RWPE1 (cell line): ENCODE data around the gene MEGF6.

ENCODE experiments used
- CTCF ChIA-PET: fragments of 350-600 bp; sonication (Branson Sonifier 250); formaldehyde crosslinking; extraction: SDS; loops from one replicate; lab custom pipeline; 2021; lab: Yijun Ruan, JAX
- POLR2A ChIA-PET: fragments of 400-600 bp; formaldehyde crosslinking; extraction: SDS; loops from one replicate; lab custom pipeline; 2020; ENCODE audit warnings: antibody characterized with exemption; ENCODE audit not compliant: low non-redundant PET; lab: Yijun Ruan, JAX
- DNase-seq: peaks from one replicate; pipeline ENCODE4 v3.0.0; 2012; ENCODE audit warnings: low spot score
- H3K27ac ChIP-seq: fragments of 450-650 bp; 2 replicates; pipeline ENCODE4 v1.5.1; 2017
- TF ChIP-seq, protein P1 (sequence below): fragments of 450-650 bp; conservative IDR thresholded peaks from 2 replicates; pipeline ENCODE4 v1.5.1; 2017; ENCODE audit warnings: low read depth, mild to moderate bottlenecking

Gene MEGF6

GRCh38 chr1:3553166-3553939 is 58.0 kb downstream of the MEGF6 start:
- TF ChIP-seq, protein P1, sequence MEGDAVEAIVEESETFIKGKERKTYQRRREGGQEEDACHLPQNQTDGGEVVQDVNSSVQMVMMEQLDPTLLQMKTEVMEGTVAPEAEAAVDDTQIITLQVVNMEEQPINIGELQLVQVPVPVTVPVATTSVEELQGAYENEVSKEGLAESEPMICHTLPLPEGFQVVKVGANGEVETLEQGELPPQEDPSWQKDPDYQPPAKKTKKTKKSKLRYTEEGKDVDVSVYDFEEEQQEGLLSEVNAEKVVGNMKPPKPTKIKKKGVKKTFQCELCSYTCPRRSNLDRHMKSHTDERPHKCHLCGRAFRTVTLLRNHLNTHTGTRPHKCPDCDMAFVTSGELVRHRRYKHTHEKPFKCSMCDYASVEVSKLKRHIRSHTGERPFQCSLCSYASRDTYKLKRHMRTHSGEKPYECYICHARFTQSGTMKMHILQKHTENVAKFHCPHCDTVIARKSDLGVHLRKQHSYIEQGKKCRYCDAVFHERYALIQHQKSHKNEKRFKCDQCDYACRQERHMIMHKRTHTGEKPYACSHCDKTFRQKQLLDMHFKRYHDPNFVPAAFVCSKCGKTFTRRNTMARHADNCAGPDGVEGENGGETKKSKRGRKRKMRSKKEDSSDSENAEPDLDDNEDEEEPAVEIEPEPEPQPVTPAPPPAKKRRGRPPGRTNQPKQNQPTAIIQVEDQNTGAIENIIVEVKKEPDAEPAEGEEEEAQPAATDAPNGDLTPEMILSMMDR, result no peak
- CTCF ChIA-PET, result interaction anchor here (0.6 to 1.6 kb wide), 5 partner anchors 12 to 68 kb away, joined by 3 to 8 read pairs (median 4); no protein-coding TSS in a partner anchor

GRCh38 chr1:3552751-3553150 is 58.6 kb downstream of the MEGF6 start:
- CTCF ChIA-PET, result interaction anchor here (0.9 to 1.6 kb wide), 5 partner anchors 10 to 68 kb away, joined by 3 to 8 read pairs (median 4); no protein-coding TSS in a partner anchor

More at GRCh38 chr1:3553166-3553939, 58.0 kb downstream of the MEGF6 start:
- peak overlapping the region; percentile 94 for H3K27ac ChIP-seq
- peak; percentile 84 for DNase-seq
- POLR2A ChIA-PET, result interaction anchor here (0.9 kb wide), 1 partner anchor 22 kb away, joined by 3 read pairs; no protein-coding TSS in a partner anchor

DNA sequence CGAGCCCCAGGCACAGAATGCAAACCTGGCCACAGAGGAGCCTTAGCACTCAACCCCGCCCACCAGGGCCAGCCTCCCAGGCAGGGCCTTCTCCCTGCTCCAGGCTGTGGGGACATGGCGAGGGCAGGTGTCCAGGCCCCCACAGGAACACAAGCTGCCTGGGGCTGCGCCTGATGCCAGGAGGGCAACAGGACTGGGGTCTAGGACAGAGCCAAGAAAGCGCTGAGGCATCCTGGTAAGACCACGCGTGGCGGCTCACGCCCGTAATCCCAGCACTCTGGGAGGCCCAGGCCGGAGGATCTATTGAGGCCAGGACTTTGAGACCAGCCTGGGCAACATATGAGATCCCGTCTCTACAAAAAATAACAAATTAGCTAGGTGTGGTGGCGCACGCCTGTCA is 59.1 kb downstream of the MEGF6 start:
- ChIA-PET CTCF (interaction anchor here (0.9 to 1.3 kb wide), 4 partner anchors 9 to 69 kb away, joined by 3 to 5 read pairs (median 4); no protein-coding TSS in a partner anchor), POLR2A (no interaction called here)
- TF ChIP-seq, protein P1, result no peak
- no peak for DNase-seq
- H3K27ac ChIP-seq, result peak overlapping the region; percentile 94

More at GRCh38 chr1:3552751-3553150, 58.6 kb downstream of the MEGF6 start:
- TF ChIP-seq, protein P1, result no peak
- DNase-seq, result no peak
- peak overlapping the region; percentile 94 for H3K27ac ChIP-seq
- POLR2A ChIA-PET, result no interaction called here

- DNase-seq, result no peak
- H3K27ac ChIP-seq, result peak overlapping the region; percentile 94
- CTCF ChIA-PET, result interaction anchor here (1.3 kb wide), 1 partner anchor 10 kb away, joined by 3 read pairs; no protein-coding TSS in a partner anchor
- TF ChIP-seq, protein P1, result no peak
- POLR2A ChIA-PET, result no interaction called here
Observed at GRCh38 chr1:3551711-3552110, 59.6 kb downstream of the MEGF6 start.

DNA sequence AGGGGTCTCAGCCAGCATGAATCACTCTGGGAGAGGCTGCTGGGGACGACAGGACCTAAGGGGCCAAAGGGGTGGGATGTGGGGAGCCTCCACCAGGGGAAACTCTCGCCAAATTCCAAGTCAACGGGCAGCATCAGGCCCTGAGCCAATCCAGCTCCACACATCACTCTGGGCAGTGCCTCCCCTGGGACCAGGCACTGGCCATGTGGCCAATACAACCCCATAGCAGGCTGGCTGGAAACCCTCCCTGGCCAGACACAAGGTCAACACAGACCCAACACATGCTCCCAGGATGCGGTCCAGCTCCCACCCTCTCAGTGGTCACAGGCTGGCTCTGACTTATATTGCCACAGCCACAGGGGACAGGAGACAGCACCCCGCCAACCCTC is 60.0 kb downstream of the MEGF6 start:
- H3K27ac ChIP-seq, result peak overlapping the region; percentile 94
- TF ChIP-seq, protein P1, result no peak
- ChIA-PET CTCF (interaction anchor here (1.1 to 1.3 kb wide), 2 partner anchors 10 to 14 kb away, joined by 3 read pairs; no protein-coding TSS in a partner anchor), POLR2A (no interaction called here)
- no peak for DNase-seq

DNA sequence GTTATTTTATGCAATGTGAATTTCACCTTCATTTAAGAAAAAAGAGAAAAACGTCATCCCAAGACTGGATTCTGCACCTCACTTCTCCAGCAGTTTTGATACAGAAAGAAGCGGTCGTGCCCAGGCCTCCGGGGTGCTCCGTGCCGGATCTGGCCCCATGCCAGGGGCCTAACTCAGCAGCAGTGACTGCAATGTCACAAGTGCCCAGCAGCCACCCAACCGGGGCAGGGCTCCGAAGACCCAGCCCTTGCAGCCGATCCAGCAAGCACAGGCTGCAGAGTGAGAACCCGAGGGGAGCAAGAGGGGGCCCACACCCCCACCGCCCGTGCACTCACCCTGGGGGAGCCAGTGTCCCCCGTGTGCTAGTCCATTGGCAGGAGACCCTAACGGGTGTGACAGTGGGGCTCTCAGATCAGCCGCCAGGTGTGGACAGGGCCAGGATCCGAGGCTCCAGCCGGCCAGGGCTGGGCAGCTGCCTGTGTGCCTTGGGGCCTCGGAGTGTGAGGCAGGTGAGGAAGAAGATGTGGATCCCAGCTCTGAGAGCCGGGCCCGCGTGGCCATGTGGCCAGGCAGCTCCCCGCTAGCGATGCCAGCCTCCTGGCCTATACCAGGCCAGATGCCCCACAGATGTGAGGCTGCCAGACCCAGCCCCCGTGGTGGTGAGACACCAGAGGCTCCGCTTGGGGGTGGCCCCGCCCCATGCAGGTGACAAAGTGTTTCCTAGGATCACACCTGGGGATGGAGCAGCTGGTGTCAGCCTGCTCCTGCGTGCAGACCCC is 60.6 kb downstream of the MEGF6 start:
- ChIA-PET CTCF (interaction anchor here (1.1 to 1.3 kb wide), 2 partner anchors 9 to 14 kb away, joined by 3 read pairs; no protein-coding TSS in a partner anchor), POLR2A (no interaction called here)
- TF ChIP-seq, protein P1, result no peak
- peak overlapping the region; percentile 94 for H3K27ac ChIP-seq
- DNase-seq, result no peak
